Renal pelvis (tissue), 12 donors: ENCODE results near the gene OR4F17. TPM values are rescaled to one million over a fixed set of nuclear protein-coding genes. Genes with fewer than 3 reads are reported as not detected.
"Not testable (repeated sequence)": the region's sequence is repeated elsewhere in the genome, so short reads cannot be mapped to it uniquely, and the experiment has no call there.

Source experiments
- DNase-seq: peaks from one replicate; pipeline ENCODE4 v3.0.0-alpha.2; 2013
- long read RNA-seq, 16 experiments: transcript quantifications; one replicate each; lab custom pipeline, GENCODE V29; 2026
- polyA plus RNA-seq, 3 donors: library from polyadenylated mRNA; unstranded; fragments of 120-200 nt; gene quantifications; one replicate each; pipeline ENCODE4 v1.2.1, GENCODE V29; 2013; ENCODE audit not compliant: insufficient read length in 3 of 3

Gene OR4F17
- not detected for polyA plus RNA-seq
- long read RNA-seq, donor 1 = 0 reads
- long read RNA-seq, donor 2 = 0 reads
- long read RNA-seq, donor 3 = 0 reads
- long read RNA-seq, donor 4 = 0 reads
- long read RNA-seq, donor 5 = 0 reads
- long read RNA-seq, donor 6 = 0 reads
- long read RNA-seq, donor 7, partial matches to known transcripts = 0 of 1 reads
- long read RNA-seq, donor 7, other reads (novel, unspliced or antisense) = 0 of 1 reads
- long read RNA-seq, donor 8 = 0 reads
- long read RNA-seq, donor 9 = 0 reads
- long read RNA-seq, donor 10 = 0 reads
- long read RNA-seq, donor 11 = 0 reads
- long read RNA-seq, donor 12 = 0 reads
- long read RNA-seq, donor 13 = 0 reads
- long read RNA-seq, donor 14 = 0 reads
- long read RNA-seq, donor 15 = 0 reads
- long read RNA-seq, donor 16 = 0 reads

GRCh38 chr19:106804-107203 is at the start of gene OR4F17:
Gene OR4F17 (plus strand): TSS chr19:107104. CDS start chr19:110679, 3,575 bp downstream.
- not testable (repeated sequence) for DNase-seq

GRCh38 chr19:70793-71192 is 36.1 kb upstream of the OR4F17 start:
- not testable (repeated sequence) for DNase-seq

GRCh38 chr19:82864-83263 is 24.0 kb upstream of the OR4F17 start:
- not testable (repeated sequence) for DNase-seq

GRCh38 chr19:83626-84025 is 23.3 kb upstream of the OR4F17 start:
- not testable (repeated sequence) for DNase-seq

- DNase-seq = not testable (repeated sequence)
These were observed 16.2 kb upstream of the OR4F17 start for GRCh38 chr19:90678-91077.

- not testable (repeated sequence) for DNase-seq
These were observed 12.1 kb upstream of the OR4F17 start for GRCh38 chr19:94794-95193.

GRCh38 chr19:97647-98046 is 9.3 kb upstream of the OR4F17 start:
- not testable (repeated sequence) for DNase-seq

- not testable (repeated sequence) for DNase-seq
These were observed 13.7 kb downstream of the OR4F17 start for GRCh38 chr19:120443-121140.

Other genes starting within 250 kb of the OR4F17 start
- gene PLPP2, start 184.3 kb downstream of the OR4F17 start, polyA plus RNA-seq = 1 to 10 TPM; 3.2 to 4.1 (median 3.7) TPM
- 10 to 100 TPM; 24.5 to 37.3 (median 32.4) TPM for gene MIER2, start 237.7 kb downstream of the OR4F17 start, polyA plus RNA-seq